Colonic mucosa (tissue), 4 donors: ENCODE measurements around the gene OR5B12. TPM values are rescaled to one million over a fixed set of nuclear protein-coding genes. Genes with fewer than 3 reads are reported as not detected.

Experiments
- DNase-seq: peaks from one replicate; pipeline ENCODE4 v3.0.0-alpha.2; 2020
- H3K27ac ChIP-seq: fragments of 200-600 bp; one replicate; pipeline ENCODE4 v1.8.0; 2021
- H3K27me3 ChIP-seq: fragments of 200-600 bp; one replicate; pipeline ENCODE4 v1.8.0; 2021
- H3K36me3 ChIP-seq: fragments of 200-600 bp; one replicate; pipeline ENCODE4 v1.8.0; 2021
- H3K4me1 ChIP-seq: fragments of 200-600 bp; one replicate; pipeline ENCODE4 v1.8.0; 2021; ENCODE audit warnings: mild to moderate bottlenecking
- H3K4me3 ChIP-seq: fragments of 200-600 bp; one replicate; pipeline ENCODE4 v1.8.0; 2021
- H3K9ac ChIP-seq, 2 donors: one replicate each; pipeline ENCODE4 v1.7.0; 2013; ENCODE audit warnings: control low read depth in 2 of 2, low read depth in 2 of 2, low read length in 2 of 2
- H3K9me3 ChIP-seq: fragments of 200-600 bp; one replicate; pipeline ENCODE4 v1.8.0; 2021
- intact Hi-C: fragments of 100-400 bp; cut with DNase I; formaldehyde crosslinking; loops from one replicate; pipeline ENCODE4 v1.14.1; 2022
- total RNA-seq, 2 donors: library from RNA; stranded (reverse); fragmentation: NEBNext Ultra II Directional in 1 of 2; extraction: Animal tissue kit (Norgen Biotek cat#: 25700) in 1 of 2; gene quantifications; one replicate each; pipeline ENCODE4 v1.2.1, GENCODE V29; 2021
- TF ChIP-seq, protein P1 (sequence below): fragments of 200-600 bp; IDR thresholded peaks from one replicate; pipeline ENCODE4 v1.8.0; 2022; ENCODE audit warnings: antibody characterized with exemption, mild to moderate bottlenecking
- donor health status: healthy.
- donor health status: DM: no; HTN: no; CAD: no.
- donor health status: DM: no; HTN: no; CAD: no.

Gene OR5B12
- not detected for total RNA-seq

DNA sequence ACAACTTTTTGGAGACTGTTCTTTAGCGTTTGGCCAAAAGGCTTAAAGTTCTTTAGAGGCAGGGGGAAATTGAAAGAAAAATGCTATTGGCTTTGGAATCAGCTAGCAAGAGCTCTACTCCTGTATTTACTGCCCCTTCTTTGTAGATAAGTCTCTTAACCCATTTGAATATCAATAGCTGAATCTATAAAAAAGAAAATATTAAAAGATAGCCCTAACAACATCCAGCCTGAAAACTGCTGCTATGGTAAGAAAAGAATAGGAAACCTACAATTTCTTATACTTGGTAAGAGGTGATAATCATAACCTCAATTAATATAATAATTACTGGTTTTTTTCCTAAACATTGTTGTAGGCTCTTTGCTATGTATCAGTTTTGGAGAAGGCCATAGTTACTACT, at the start of gene OR5B12:
Gene OR5B12 (minus strand): TSS at position 101 of the 400 bp plus-strand sequence. CDS start 2,085 bp downstream, outside the sequence.
- Histone ChIP-seq H3K9ac (no peak within 1 kb of the TSS), H3K27ac (no peak within 1 kb of the TSS)

DNA sequence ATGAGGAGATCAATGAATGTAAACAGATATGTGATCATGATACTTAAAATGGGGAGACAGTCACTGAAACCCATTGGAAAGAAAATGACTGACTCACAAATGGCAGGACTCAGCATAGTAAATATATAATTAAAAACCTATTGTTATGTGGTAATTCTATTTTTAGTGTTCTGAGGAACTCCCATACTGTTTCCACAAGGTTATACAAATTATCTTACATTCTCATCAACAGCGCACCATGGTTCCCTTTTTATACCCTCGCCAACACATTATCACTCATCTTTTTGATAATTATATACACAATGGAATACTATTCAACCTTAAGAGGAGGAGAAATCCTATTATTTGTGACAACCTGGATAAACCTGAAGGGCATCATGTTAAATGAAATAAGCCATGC, 48.8 kb upstream of the OR5B12 start:
- Histone ChIP-seq H3K9me3 (no peaks in the 10 kb centered on the region), H3K27me3 (no peaks in the 10 kb centered on the region), H3K36me3 (no peaks in the 10 kb centered on the region), H3K4me3 (no peak overlapping the region), H3K4me1 (no peaks in the 10 kb centered on the region), H3K9ac (no peak overlapping the region), H3K27ac (no peak overlapping the region)
- no peak for DNase-seq
- TF ChIP-seq, protein P1, sequence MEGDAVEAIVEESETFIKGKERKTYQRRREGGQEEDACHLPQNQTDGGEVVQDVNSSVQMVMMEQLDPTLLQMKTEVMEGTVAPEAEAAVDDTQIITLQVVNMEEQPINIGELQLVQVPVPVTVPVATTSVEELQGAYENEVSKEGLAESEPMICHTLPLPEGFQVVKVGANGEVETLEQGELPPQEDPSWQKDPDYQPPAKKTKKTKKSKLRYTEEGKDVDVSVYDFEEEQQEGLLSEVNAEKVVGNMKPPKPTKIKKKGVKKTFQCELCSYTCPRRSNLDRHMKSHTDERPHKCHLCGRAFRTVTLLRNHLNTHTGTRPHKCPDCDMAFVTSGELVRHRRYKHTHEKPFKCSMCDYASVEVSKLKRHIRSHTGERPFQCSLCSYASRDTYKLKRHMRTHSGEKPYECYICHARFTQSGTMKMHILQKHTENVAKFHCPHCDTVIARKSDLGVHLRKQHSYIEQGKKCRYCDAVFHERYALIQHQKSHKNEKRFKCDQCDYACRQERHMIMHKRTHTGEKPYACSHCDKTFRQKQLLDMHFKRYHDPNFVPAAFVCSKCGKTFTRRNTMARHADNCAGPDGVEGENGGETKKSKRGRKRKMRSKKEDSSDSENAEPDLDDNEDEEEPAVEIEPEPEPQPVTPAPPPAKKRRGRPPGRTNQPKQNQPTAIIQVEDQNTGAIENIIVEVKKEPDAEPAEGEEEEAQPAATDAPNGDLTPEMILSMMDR = no peak
- intact Hi-C loops = no loop called here

More for the DNA sequence above, at the start of gene OR5B12:
- Histone ChIP-seq H3K36me3 (no peaks in the 10 kb centered on the region), H3K4me3 (no peak within 1 kb of the TSS), H3K4me1 (no peaks in the 10 kb centered on the region), H3K9me3 (no peaks in the 10 kb centered on the region), H3K27me3 (no peaks in the 10 kb centered on the region)
- intact Hi-C loops = no loop called here
- DNase-seq = no peak
- TF ChIP-seq, protein P1 = no peak

DNA sequence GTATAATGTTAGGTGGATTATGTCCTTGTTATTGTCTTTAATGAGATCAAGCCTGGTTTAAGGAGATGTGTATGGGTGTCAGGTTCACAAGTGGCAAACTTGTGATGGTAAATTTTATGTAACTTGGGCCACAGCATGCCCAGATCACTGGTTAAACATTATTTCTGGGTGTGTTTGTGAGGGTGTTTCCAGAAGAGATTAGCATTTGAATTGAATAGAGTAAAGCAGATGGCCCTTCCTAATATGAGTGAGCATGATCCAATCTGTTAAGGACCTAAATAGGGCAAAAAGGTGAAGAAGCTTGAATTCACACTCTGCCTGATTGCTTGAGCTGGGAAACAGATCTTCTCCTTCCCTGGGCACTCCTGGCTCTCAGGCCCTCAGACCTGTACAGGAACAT, 45.1 kb upstream of the OR5B12 start:
- no peak overlapping the region for H3K9ac ChIP-seq
- TF ChIP-seq, protein P1 = no peak
- intact Hi-C loops = no loop called here
- DNase-seq = no peak
- no peaks in the 10 kb centered on the region for H3K27me3 ChIP-seq
- no peaks in the 10 kb centered on the region for H3K36me3 ChIP-seq
- H3K4me3 ChIP-seq = no peak overlapping the region
- no peak overlapping the region for H3K27ac ChIP-seq
- no peaks in the 10 kb centered on the region for H3K9me3 ChIP-seq
- no peaks in the 10 kb centered on the region for H3K4me1 ChIP-seq

DNA sequence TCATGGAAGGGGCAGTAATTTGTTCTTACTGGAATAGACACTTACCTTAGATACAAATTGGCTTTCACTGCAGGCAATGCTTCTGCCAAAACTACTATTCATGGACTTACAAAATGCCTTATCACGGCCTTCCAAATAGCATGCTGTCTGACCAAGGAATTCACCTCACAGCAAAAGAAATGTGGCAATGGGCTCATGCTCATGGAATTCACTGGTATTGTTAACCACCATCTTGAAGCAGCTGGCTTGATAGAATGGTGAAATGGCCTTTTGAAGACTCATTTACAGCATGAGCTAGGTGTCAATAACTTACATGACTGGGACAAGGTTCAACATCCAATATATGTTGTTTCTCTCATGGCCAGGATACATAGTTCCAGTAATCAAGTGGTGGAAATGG, 43.9 kb upstream of the OR5B12 start:
- Histone ChIP-seq H3K36me3 (no peaks in the 10 kb centered on the region), H3K9me3 (no peaks in the 10 kb centered on the region), H3K4me1 (no peaks in the 10 kb centered on the region), H3K27ac (no peak overlapping the region), H3K27me3 (no peaks in the 10 kb centered on the region), H3K4me3 (no peak overlapping the region), H3K9ac (no peak overlapping the region)
- DNase-seq = no peak
- intact Hi-C loops = no loop called here
- TF ChIP-seq, protein P1 = no peak

DNA sequence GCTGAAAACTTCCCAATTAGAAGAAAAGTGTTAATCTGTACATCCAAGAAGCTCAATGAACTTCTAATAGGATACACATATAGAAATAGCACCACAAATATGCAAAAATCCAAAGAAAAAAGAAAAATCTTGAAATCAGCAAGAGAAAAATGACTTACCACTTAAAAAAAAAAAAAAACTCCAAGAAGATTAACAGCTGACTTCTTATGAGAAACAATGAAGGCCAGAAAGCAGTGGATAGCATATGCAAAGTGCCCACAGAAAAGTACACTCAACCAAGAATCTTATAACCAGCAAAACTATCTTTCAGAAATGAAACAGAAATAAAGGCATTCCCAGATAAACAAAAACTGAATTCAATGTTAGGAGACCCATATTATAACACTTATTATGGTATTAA, 29.9 kb upstream of the OR5B12 start:
- TF ChIP-seq, protein P1 = no peak
- DNase-seq = no peak
- no peak overlapping the region for H3K27ac ChIP-seq
- no peaks in the 10 kb centered on the region for H3K4me1 ChIP-seq
- H3K4me3 ChIP-seq = no peak overlapping the region
- no peaks in the 10 kb centered on the region for H3K36me3 ChIP-seq
- no peaks in the 10 kb centered on the region for H3K27me3 ChIP-seq
- H3K9me3 ChIP-seq = no peaks in the 10 kb centered on the region
- no peak overlapping the region for H3K9ac ChIP-seq
- intact Hi-C loops = no loop called here

DNA sequence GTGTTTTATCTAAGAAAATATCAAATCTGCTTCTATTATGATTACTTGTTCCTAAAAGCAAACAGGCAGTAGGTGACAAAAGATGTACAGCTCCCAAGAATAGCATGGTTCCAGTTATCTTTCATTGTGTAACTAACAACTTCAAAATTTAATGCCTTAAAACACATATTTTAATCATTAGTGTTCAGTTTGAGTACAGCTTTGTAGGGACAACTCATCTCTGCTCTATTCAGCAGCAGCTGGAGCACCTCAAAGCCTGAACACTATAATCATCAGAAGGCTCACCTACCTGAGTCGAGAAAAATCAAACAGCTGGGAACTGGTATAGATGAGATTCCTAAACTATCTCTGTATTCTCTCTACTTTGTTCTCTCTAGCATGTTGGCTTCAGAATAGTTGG, 24.3 kb upstream of the OR5B12 start:
- no peak for DNase-seq
- Histone ChIP-seq H3K9ac (no peak overlapping the region), H3K4me1 (no peaks in the 10 kb centered on the region), H3K27me3 (no peaks in the 10 kb centered on the region), H3K9me3 (no peaks in the 10 kb centered on the region), H3K36me3 (no peaks in the 10 kb centered on the region), H3K27ac (no peak overlapping the region), H3K4me3 (no peak overlapping the region)
- TF ChIP-seq, protein P1 = no peak
- intact Hi-C loops = no loop called here
